ENCODE data around the gene DTX3.
"Not testable (repeated sequence)": the region's sequence is repeated elsewhere in the genome, so short reads cannot be mapped to it uniquely, and the experiment has no call there.

DTX3 gene

DNA sequence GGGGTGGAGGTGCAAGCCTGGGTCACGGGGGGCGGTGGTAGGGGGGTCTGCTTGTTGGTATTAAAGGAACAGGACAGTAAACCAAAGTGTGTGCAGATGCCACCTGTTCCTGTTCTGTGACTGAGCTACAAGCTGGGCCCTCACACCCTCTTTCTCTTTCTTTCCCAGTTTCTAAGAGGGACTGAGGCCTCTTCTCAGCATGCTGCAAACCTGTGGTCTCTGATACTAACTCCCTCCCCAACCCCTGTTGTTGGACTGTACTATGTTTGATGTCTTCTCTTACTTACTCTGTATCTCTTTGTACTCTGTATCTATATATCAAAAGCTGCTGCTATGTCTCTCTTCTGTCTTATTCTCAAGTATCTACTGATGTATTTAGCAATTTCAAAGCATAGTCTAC, 20.6 kb upstream of the DTX3 start:
- DNase-seq = no peak

DNA sequence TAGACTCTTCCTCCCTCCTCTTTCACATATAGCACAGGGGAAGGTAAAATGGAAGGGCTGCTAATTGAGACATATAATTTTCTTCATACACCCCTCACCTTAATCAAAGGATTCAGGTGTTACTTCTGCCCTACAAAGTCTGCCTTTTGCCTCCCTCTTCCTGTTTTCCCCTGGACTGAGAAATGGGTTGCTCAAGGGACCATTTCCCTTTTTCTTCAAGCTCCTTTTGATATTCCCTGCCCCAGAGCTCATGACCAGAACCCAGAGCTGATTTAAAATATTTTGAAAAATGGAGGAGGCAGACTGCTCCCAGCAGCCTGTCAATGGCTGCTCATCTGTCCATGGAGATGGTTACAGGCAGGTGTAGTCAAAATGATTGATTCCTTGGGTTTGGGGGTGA, 19.9 kb upstream of the DTX3 start:
- DNase-seq = no peak

- DNase-seq = no peak
These were observed 19.5 kb upstream of the DTX3 start for GRCh38 chr12:57585156-57585555.

- DNase-seq = no peak
These were observed 18.5 kb upstream of the DTX3 start for GRCh38 chr12:57586128-57586527.

GRCh38 chr12:57586832-57587429, 17.7 kb upstream of the DTX3 start:
- DNase-seq = no peak

GRCh38 chr12:57588951-57589610, 15.5 kb upstream of the DTX3 start:
- not testable (repeated sequence) for DNase-seq

DNA sequence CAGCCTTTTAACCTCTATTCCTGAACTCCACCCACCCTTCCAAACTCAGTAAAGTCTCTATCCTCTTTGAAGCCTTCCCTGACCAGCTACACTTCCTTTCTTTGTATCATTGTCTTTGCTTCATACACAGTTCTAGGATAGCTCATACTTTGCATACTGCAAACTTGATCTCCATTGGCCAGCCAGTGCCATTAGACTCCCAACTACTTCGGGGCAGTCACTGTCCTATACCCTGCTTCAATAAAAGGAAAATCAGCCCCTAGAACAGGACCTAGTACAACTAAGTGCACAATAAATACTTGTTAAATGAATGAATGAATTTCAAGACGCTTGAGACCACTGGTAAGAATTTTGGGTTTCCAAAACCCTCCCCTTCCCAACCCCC, 14.2 kb upstream of the DTX3 start:
- DNase-seq = no peak

- peak; percentile 81 for DNase-seq
These were observed 13.5 kb upstream of the DTX3 start, which contains the start of gene PIP4K2C for GRCh38 chr12:57590864-57591781. Gene PIP4K2C (plus strand): TSS chr12:57591192. CDS start chr12:57591290, 98 bp downstream.

DNA sequence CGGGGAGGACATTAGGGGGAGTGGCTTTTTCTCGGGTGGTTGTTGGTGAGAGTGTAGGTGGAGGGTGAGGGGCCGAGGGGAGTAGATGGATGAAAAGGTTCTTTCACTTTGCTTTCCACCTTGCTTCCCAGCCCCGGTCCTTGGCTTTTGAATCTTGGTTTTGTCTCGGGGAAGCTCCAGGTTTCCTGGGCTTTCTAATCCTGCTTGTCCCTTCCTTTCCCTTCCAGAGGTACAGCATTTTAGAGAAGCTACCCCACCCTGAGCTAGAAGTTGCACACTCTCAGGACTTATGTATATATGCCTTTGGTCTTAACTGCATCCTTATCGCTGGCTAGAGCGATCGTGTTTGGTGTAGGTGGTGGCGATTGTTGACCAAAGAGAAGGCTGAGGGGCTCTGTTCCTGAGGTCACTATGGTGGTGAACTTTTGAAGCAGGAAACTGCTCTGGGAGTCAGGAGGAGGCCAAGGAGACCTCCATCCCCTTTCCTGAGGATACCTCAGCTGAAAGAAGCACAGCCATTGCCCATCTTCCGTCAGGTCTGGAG, 12.8 kb upstream of the DTX3 start:
- DNase-seq = no peak

- DNase-seq = no peak
These were observed 12.0 kb upstream of the DTX3 start for GRCh38 chr12:57592551-57593165.

- DNase-seq = no peak
These were observed 11.4 kb upstream of the DTX3 start for GRCh38 chr12:57593187-57593586.

DNA sequence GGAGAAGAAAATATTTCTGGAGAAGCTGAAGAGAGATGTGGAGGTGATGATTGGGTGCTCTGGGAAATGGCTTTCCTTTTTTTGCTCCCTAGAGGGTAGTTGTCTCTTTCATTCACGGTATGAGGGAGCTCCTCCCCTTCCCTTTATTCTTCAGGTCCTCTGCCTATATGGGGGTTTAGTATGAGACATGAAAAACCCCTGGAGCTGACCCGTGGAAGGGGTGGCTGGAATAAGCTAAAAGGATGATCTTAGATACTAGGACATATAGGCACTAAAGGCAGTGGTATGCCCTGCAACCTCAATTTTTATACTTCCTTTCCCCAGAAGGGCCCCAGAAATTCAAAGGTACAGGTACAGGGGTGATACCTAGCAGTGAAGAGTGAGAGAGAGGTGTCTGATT, 4.2 kb upstream of the DTX3 start:
- no peak for DNase-seq

GRCh38 chr12:57602544-57602943, 2.1 kb upstream of the DTX3 start:
- DNase-seq = no peak

DNA sequence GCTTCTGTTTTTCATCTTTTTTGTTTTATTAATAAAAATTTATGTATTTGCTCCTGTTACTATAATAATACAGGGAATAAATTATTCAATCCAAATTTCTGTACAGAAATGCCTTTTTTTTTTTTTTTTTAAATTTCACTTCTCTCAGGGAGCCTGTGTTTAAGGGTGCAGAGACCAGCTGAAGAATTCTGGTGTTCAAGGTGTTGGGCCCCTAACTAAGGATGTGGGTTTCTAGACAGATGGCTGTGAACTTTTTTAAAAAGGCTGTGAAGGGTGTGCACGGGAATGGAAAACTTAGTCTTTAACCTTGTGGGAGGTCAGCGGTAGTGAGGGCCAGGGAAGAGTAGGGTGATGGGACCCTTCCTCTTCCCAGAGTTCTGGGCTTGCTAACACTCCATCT, 1.3 kb upstream of the DTX3 start:
- no peak for DNase-seq

GRCh38 chr12:57603815-57604453, 690 bp upstream of the DTX3 start:
- peak; percentile 21 for DNase-seq

GRCh38 chr12:57604992-57605810, 577 bp downstream of the DTX3 start:
- no peak for DNase-seq

DNA sequence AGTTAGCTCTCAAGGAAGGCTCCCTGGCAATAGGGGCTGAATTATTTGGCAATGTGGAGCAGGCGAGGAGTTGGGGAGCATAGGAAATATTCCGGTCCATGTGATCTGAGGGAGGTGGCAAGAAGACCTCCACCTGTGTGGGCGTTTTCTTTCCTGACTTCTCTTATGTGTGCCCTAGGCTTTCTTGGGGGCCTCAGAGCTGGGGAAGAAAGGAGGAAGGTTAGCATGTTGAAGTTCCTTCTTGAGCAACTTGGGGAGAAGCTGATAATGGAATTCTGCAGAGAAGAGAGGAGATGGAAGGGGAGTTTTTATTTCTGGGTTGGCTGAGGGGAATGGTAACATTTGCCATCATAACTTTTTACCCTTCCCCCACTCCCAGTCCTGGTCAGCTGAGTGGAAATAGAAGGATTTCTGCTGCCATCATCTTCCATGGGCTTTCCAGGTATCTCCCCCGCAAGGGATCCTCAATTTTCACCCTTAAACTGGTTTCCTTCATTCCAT, 1.2 kb downstream of the DTX3 start:
- no peak for DNase-seq

- no peak for DNase-seq
These were observed 1.8 kb downstream of the DTX3 start for GRCh38 chr12:57606399-57606798.

DNA sequence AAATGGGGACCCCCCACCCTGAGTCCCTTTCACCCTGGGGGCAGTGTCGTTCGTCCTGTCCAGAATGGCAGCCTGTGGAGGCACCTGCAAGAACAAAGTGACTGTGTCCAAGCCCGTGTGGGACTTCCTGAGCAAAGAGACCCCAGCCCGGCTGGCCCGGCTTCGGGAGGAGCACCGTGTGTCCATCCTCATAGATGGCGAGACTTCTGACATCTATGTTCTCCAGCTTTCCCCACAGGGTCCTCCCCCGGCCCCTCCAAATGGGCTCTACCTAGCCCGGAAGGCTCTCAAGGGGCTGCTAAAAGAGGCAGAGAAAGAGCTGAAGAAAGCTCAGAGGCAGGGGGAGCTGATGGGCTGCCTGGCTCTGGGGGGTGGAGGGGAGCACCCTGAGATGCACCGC, 2.2 kb downstream of the DTX3 start:
- no peak for DNase-seq

DNA sequence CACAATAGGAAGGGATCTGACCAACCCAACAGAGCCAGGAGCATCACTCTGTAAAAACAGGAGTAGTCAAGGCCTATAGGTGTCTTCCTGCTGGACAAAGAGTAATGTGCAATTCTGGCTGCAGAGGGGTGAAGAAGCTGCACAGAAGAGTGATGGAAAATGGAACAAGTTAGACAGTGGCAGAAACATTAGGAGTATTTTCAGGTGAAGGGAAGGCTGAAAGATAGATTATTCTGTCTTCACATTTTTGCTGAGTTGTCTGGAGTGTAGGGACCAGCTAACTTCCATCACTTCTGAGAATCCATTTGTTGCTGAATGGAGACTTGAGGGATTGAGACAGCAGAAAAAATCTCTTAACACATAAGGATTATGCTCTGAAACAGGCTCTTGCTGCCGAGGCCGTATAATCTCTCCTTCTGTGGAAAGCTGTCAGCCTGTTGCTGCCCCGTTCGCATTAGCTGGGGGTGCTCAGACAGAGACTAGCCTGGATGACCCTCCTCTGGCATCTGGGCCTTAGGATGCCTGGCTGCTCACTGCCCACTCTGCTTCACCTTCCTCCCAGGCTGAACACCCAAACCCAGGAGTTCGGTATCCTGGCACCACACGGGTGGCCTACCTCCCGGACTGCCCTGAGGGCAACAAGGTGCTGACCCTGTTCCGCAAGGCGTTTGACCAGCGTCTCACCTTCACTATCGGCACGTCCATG, 3.5 kb downstream of the DTX3 start:
- no peak for DNase-seq
